ENCODE results near the gene WDR62. TPM values are rescaled to one million over a fixed set of nuclear protein-coding genes. Genes with fewer than 3 reads are reported as not detected.
A peak's percentile ranks its signal among the peaks of the same experiment; 100 is the strongest.

WDR62 gene
- total and polyA plus RNA-seq, 2 of the 8 experiments (the other 6 are each of a cell fraction or from before 2014, with no cell fraction given): 28.2 to 39.5 TPM

GRCh38 chr19:36009220-36009619 is 45.5 kb upstream of the WDR62 start (continued):
- TF ChIP-seq ASH2L (IDR thresholded peaks at IDR 0.05; ENCODE audit: low read length) (peak; percentile 15), KDM1A (IDR thresholded peaks at IDR 0.05; ENCODE audit: borderline replicate concordance, low read length) (no peak)
